B cell (primary cell): ENCODE results near the gene DDX17. TPM values are rescaled to one million over a fixed set of nuclear protein-coding genes. Genes with fewer than 3 reads are reported as not detected.

Experiments
- ATAC-seq: fragments of 200-7000 bp; cut with Tn5 transposase; one replicate; pipeline ENCODE4 v1.10.0; 2021; ENCODE audit warnings: low read depth, mild to moderate bottlenecking, moderate number of reproducible peaks, moderate library complexity
- CTCF ChIA-PET: fragments of 350-600 bp; sonication (Branson Sonifier 250); formaldehyde crosslinking; loops from one replicate; lab custom pipeline; 2021; ENCODE audit warnings: antibody characterized with exemption, inconsistent platforms; lab: Charles Lee
- POLR2A ChIA-PET: fragments of 350-600 bp; sonication (Branson Sonifier 250); formaldehyde crosslinking; loops from one replicate; lab custom pipeline; 2021; ENCODE audit warnings: antibody characterized with exemption; lab: Charles Lee
- DNase-seq: peaks from one replicate; pipeline ENCODE4 v3.0.0; 2013
- H2AFZ ChIP-seq: 2 replicates; pipeline ENCODE4 v1.6.1; 2012; ENCODE audit warnings: mild to moderate bottlenecking, low read depth, low read length; ENCODE audit not compliant: insufficient read depth, poor library complexity, severe bottlenecking
- H3K27ac ChIP-seq, 2 donors: 1 replicate in 1 of 2; 2 replicates in 1 of 2; pipeline ENCODE4 v1.5.1; 2012 to 2013; ENCODE audit warnings: low read length in 2 of 2, mild to moderate bottlenecking in 2 of 2, moderate library complexity in 1 of 2
- H3K27me3 ChIP-seq, 4 experiments: fragments of 200-600 bp in 1 of 4; sonication (generic) in 1 of 4; replicated peaks in 1 of 4; 1 replicate in 2 of 4; 2 replicates in 2 of 4; pipeline versions ENCODE4 v1.6.1 to v1.7.0; 2013 to 2016; ENCODE audit warnings: low read length in 3 of 4, mild to moderate bottlenecking in 2 of 4, mixed read lengths in 1 of 4, moderate library complexity in 1 of 4; ENCODE audit not compliant: insufficient read depth in 4 of 4, control insufficient read depth in 3 of 4; ENCODE audit errors: control extremely low read depth in 1 of 4
- H3K36me3 ChIP-seq, 2 experiments: replicated peaks in 1 of 2; 1 replicate in 1 of 2; 2 replicates in 1 of 2; pipeline versions ENCODE4 v1.6.1 to v1.7.1; 2013; ENCODE audit warnings: low read length in 1 of 2; ENCODE audit not compliant: insufficient read depth in 2 of 2, control insufficient read depth in 1 of 2; ENCODE audit errors: control extremely low read depth in 1 of 2, extremely low read depth in 1 of 2
- H3K4me1 ChIP-seq, 2 donors: fragments of 200-600 bp in 1 of 2; sonication (generic) in 1 of 2; 1 replicate in 1 of 2; 2 replicates in 1 of 2; pipeline versions ENCODE4 v1.5.1 to v1.6.1; 2013 to 2017; ENCODE audit warnings: low read length in 2 of 2; ENCODE audit not compliant: control insufficient read depth in 2 of 2, insufficient read depth in 2 of 2
- H3K4me2 ChIP-seq: replicated peaks from 2 replicates; pipeline ENCODE3; 2012; ENCODE audit warnings: mild to moderate bottlenecking, low read depth, low read length; ENCODE audit not compliant: poor library complexity, severe bottlenecking
- H3K4me3 ChIP-seq, 5 experiments: fragments of 200-600 bp in 1 of 5; sonication (generic) in 1 of 5; 1 replicate in 3 of 5; 2 replicates in 2 of 5; pipeline versions ENCODE4 v1.5.1 to v1.7.0; 2011 to 2016; ENCODE audit warnings: low read length in 4 of 5, mild to moderate bottlenecking in 4 of 5, low read depth in 2 of 5, control low read depth in 1 of 5, moderate library complexity in 1 of 5; ENCODE audit not compliant: insufficient read depth in 1 of 5; ENCODE audit errors: control extremely low read depth in 1 of 5, extremely low read depth in 1 of 5
- H3K79me2 ChIP-seq: fragments of 200-600 bp; sonication (generic); one replicate; pipeline ENCODE4 v1.6.0; 2016; ENCODE audit warnings: low read length; ENCODE audit not compliant: control insufficient read depth, insufficient read depth
- H3K9ac ChIP-seq: fragments of 200-600 bp; sonication (generic); 2 replicates; pipeline ENCODE4 v1.6.1; 2017; ENCODE audit warnings: mild to moderate bottlenecking, low read length, moderate library complexity
- H3K9me3 ChIP-seq, 3 donors: one replicate each; pipeline versions ENCODE4 v1.6.1 to v1.7.1; 2013; ENCODE audit warnings: low read length in 2 of 3; ENCODE audit not compliant: control insufficient read depth in 2 of 3, insufficient read depth in 1 of 3; ENCODE audit errors: control extremely low read depth in 1 of 3
- H4K20me1 ChIP-seq: 2 replicates; pipeline ENCODE4 v1.6.0; 2012; ENCODE audit warnings: mild to moderate bottlenecking, low read length; ENCODE audit not compliant: insufficient read depth, control insufficient read depth, poor library complexity, severe bottlenecking
- H3K27ac Mint-ChIP-seq: one replicate; pipeline ENCODE4 v1.8.0; 2021; ENCODE audit warnings: mixed read lengths
- H3K27me3 Mint-ChIP-seq: one replicate; pipeline ENCODE4 v1.8.0; 2021; ENCODE audit warnings: mixed read lengths
- H3K4me1 Mint-ChIP-seq: one replicate; pipeline ENCODE4 v1.8.0; 2021; ENCODE audit warnings: mixed read lengths
- H3K4me3 Mint-ChIP-seq: one replicate; pipeline ENCODE4 v1.8.0; 2021; ENCODE audit warnings: mixed read lengths
- H3K9me3 Mint-ChIP-seq: one replicate; pipeline ENCODE4 v1.8.0; 2022; ENCODE audit warnings: mixed read lengths; ENCODE audit not compliant: insufficient read depth
- EZH2 ChIP-seq: IDR thresholded peaks from 2 replicates; pipeline ENCODE4 v1.6.1; 2012; ENCODE audit warnings: borderline replicate concordance, low read depth, mild to moderate bottlenecking, moderate library complexity, low read length; ENCODE audit not compliant: insufficient read depth, poor library complexity, severe bottlenecking
- WGBS: methylation state at CpG from one replicate; pipeline ENCODE4 v1.1.5; 2013; ENCODE audit warnings: missing lambda C conversion rate; ENCODE audit not compliant: insufficient coverage; 5-methylcytosine and 5-hydroxymethylcytosine counted together
- intact Hi-C: fragments of 100-400 bp; cut with micrococcal nuclease; formaldehyde crosslinking; loops from one replicate; pipeline ENCODE4 v1.10.0; 2022
- polyA plus RNA-seq: library from polyadenylated mRNA; depleted of rRNA; stranded (reverse); fragments of >200 nt; gene quantifications from 2 replicates; pipeline ENCODE4 v1.2.3, GENCODE V29; 2012
- total RNA-seq, 2 donors: library from RNA; stranded (reverse); fragments of 120-200 nt in 1 of 2; gene quantifications; 1 replicate in 1 of 2; 2 replicates in 1 of 2; pipeline versions ENCODE4 v1.2.3 to v1.2.4, GENCODE V29; 2013 to 2022
- TF ChIP-seq, protein P1 (sequence below): fragments of 200-600 bp; IDR thresholded peaks from one replicate; pipeline ENCODE4 v1.8.0; 2022; ENCODE audit warnings: antibody characterized with exemption, mild to moderate bottlenecking

DDX17 gene
- total and polyA plus RNA-seq, 2 donors (not counting 1 experiment from before 2014, with no cell fraction given) = 754 to 936 TPM

DNA sequence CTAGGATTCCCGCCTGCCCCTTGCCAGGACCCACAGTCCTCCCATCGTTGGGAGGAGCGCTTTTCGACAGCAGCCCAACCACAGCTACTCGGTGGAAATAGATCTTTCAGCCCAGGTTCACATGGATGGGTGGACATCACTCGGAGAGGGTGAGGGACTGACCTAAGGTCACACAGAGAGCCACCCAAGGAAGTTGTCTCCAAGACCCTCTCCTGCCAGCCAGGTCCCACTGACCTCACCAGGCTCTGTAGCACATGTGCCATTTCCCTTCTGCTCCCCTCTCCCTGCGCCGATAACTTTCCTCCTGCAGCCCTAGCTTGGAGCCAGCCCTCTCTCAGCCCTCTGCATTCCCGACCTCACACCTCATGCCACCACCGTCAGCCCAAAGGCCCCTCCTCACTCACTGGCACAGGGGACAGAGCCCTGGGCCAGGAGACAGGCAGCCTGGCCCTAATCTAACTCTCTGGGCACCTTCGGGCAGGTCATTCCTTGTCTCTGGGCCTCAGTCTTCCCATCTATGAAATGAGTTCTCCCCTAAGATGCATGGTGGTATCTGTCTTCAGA lies 55.8 kb downstream of the DDX17 start:
- H4K20me1 ChIP-seq = no peaks in the 10 kb centered on the region
- H3K27me3 ChIP-seq = peaks cover 0 to 41% (median 20%) of the 10 kb centered on the region in 4 experiments
- no peak overlapping the region for H3K4me3 ChIP-seq
- DNase-seq (no peak), ATAC-seq (no peak)
- H3K4me2 ChIP-seq = no peak overlapping the region
- H3K4me3 Mint-ChIP-seq = no peak overlapping the region
- WGBS = 68% methylated on average over 10 of the region's 11 CpGs
- H3K4me1 ChIP-seq = peaks cover 8 to 15% of the 10 kb centered on the region in 2 donors
- H3K27me3 Mint-ChIP-seq = peaks cover 47% of the 10 kb centered on the region
- peaks cover 0 to 9% (median 0%) of the 10 kb centered on the region in 3 donors for H3K9me3 ChIP-seq
- ChIA-PET POLR2A (no interaction called here), CTCF (no interaction called here)
- no peak overlapping the region for H2AFZ ChIP-seq
- intact Hi-C loops = no loop called here
- no peak overlapping the region for H3K9ac ChIP-seq
- no peak overlapping the region for H3K27ac Mint-ChIP-seq
- H3K27ac ChIP-seq = no peak overlapping the region
- H3K79me2 ChIP-seq = no peaks in the 10 kb centered on the region
- no peaks in the 10 kb centered on the region for H3K9me3 Mint-ChIP-seq
- peaks cover 9% of the 10 kb centered on the region for H3K4me1 Mint-ChIP-seq
- TF ChIP-seq, protein P1, sequence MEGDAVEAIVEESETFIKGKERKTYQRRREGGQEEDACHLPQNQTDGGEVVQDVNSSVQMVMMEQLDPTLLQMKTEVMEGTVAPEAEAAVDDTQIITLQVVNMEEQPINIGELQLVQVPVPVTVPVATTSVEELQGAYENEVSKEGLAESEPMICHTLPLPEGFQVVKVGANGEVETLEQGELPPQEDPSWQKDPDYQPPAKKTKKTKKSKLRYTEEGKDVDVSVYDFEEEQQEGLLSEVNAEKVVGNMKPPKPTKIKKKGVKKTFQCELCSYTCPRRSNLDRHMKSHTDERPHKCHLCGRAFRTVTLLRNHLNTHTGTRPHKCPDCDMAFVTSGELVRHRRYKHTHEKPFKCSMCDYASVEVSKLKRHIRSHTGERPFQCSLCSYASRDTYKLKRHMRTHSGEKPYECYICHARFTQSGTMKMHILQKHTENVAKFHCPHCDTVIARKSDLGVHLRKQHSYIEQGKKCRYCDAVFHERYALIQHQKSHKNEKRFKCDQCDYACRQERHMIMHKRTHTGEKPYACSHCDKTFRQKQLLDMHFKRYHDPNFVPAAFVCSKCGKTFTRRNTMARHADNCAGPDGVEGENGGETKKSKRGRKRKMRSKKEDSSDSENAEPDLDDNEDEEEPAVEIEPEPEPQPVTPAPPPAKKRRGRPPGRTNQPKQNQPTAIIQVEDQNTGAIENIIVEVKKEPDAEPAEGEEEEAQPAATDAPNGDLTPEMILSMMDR = no peak
- no peak for TF ChIP-seq EZH2
- no peaks in the 10 kb centered on the region for H3K36me3 ChIP-seq

DNA sequence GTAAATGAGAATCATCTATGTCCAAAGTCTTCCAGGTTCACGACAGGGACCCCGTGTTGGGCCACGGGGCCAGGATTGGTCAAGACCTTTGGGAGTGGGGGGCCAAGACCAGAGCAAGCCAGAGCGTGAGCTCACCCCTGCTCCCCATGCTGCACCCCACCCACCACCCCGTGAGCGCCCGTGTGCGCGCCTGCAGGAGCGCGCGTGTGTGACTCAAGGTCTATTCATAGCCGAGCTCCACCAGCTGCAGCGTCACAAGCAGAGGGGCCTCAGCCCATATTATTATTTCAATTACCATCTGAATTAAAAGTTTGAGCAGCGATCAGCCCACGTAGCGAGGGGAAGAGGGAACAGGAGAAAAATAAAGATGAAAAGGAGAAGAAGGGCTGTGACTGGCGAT lies 56.3 kb downstream of the DDX17 start:
- intact Hi-C loops = no loop called here
- H3K27ac ChIP-seq = no peak overlapping the region
- no peak overlapping the region for H3K4me3 ChIP-seq
- ChIA-PET POLR2A (no interaction called here), CTCF (no interaction called here)
- no peaks in the 10 kb centered on the region for H4K20me1 ChIP-seq
- Mint-ChIP-seq H3K4me3 (no peak overlapping the region), H3K27me3 (peaks cover 51% of the 10 kb centered on the region), H3K4me1 (peaks cover 9% of the 10 kb centered on the region), H3K9me3 (no peaks in the 10 kb centered on the region), H3K27ac (no peak overlapping the region)
- ATAC-seq (no peak), DNase-seq (no peak)
- no peak for TF ChIP-seq EZH2
- TF ChIP-seq, protein P1 = no peak
- H3K9me3 ChIP-seq = peaks cover 0 to 9% (median 0%) of the 10 kb centered on the region in 3 donors
- no peaks in the 10 kb centered on the region for H3K36me3 ChIP-seq
- peaks cover 8 to 15% of the 10 kb centered on the region in 2 donors for H3K4me1 ChIP-seq
- H3K9ac ChIP-seq = no peak overlapping the region
- peaks cover 0 to 41% (median 20%) of the 10 kb centered on the region in 4 experiments for H3K27me3 ChIP-seq
- H3K4me2 ChIP-seq = no peak overlapping the region
- 85% methylated on average over 4 of the region's 18 CpGs for WGBS
- H2AFZ ChIP-seq = no peak overlapping the region
- no peaks in the 10 kb centered on the region for H3K79me2 ChIP-seq
